DOHH2 (cell line): Measurements from ENCODE around the gene MANSC4.

ENCODE experiments used
- CTCF ChIP-seq: fragments of 200-600 bp; sonication (generic); IDR thresholded peaks from one replicate; pipeline ENCODE4 v1.5.1; 2014; ENCODE audit warnings: antibody characterized with exemption, mild to moderate bottlenecking, low read depth, low read length; ENCODE audit not compliant: poor library complexity, severe bottlenecking
- EZH2phosphoT487 ChIP-seq: fragments of 200-600 bp; sonication (generic); IDR thresholded peaks from 2 replicates; pipeline ENCODE4 v1.6.1; 2017; ENCODE audit warnings: borderline replicate concordance, mild to moderate bottlenecking, antibody characterized with exemption, low read length, moderate library complexity, mixed read lengths

GRCh38 chr12:27800819-27801218 is 20.8 kb upstream of the MANSC4 start:
- TF ChIP-seq CTCF = no peak
- TF ChIP-seq EZH2phosphoT487 = no peak
